Liver (tissue), 3 donors: ENCODE results near the gene TMEM40.

Experiments
- CTCF ChIP-seq: fragments of 150-350 bp; IDR thresholded peaks from 2 replicates; pipeline ENCODE4 v1.5.1; 2017; ENCODE audit warnings: improper control_type of control experiment, low read depth, low read length; ENCODE audit not compliant: missing input control
- REST ChIP-seq: IDR thresholded peaks from 2 replicates; pipeline ENCODE4 v1.6.1; 2016; ENCODE audit warnings: antibody characterized with exemption, mild to moderate bottlenecking
- SP1 ChIP-seq: IDR thresholded peaks from 2 replicates; pipeline ENCODE4 v1.6.1; 2018; ENCODE audit warnings: antibody characterized with exemption, mild to moderate bottlenecking
- donor health status: healthy.
- donor health status: healthy.

GRCh38 chr3:12706504-12707253, 52.4 kb downstream of the TMEM40 start:
- TF ChIP-seq CTCF (peak; percentile 82), SP1 (no peak), REST (no peak)
